G401 (cell line): ENCODE data around the gene SERPINA6. TPM values are rescaled to one million over a fixed set of nuclear protein-coding genes. Genes with fewer than 3 reads are reported as not detected.
"Not testable (repeated sequence)": the region's sequence is repeated elsewhere in the genome, so short reads cannot be mapped to it uniquely, and the experiment has no call there.

ENCODE experiments used
- DNase-seq: peaks from one replicate; pipeline ENCODE4 v3.0.0-alpha.2; 2015; ENCODE audit warnings: low spot score
- in situ Hi-C: cut with HindIII; loops from 2 replicates; pipeline ENCODE4 v1.10.0; 2016; ENCODE audit warnings: low sequenced_read_pairs, mixed read lengths
- total RNA-seq: library from RNA; depleted of rRNA; stranded (reverse); fragments of >200 nt; shearing (Covaris generic); gene quantifications from 2 replicates; pipeline ENCODE4 v1.2.3, GENCODE V29; 2014; rRNA removed

SERPINA6 gene
- total RNA-seq, 1 experiment from 2014 or later: not detected

DNA sequence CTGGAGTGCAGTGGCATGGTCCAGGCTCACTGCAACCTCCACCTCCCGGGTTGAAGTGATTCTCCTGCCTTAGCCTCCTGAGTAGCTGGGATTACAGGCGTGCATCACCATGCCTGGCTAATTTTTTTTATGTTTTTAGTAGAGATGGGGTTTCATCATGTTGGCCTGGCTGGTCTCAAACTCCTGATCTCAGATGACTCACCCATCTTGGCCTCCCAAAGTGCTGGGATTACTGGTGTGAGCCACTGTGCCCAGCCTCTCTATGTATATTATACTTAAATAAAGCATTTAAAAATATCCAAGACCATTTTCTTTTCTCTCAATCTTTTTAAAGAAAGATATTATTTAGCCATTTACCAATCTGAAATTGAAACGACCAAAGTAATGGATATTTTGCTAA is 58.9 kb downstream of the SERPINA6 start:
- DNase-seq, in situ Hi-C loops: not testable (repeated sequence)

Other genes starting within 250 kb of the SERPINA6 start
- gene DDX24, start 242.1 kb downstream of the SERPINA6 start, total RNA-seq: 98.8 and 145 TPM in 2 replicates
- gene IFI27L1, start 242.0 kb downstream of the SERPINA6 start, total RNA-seq: 7.9 and 20.6 TPM in 2 replicates
- not detected in 2 replicates for gene IFI27, start 212.6 kb downstream of the SERPINA6 start, total RNA-seq
- 92.3 and 158 TPM in 2 replicates for gene IFI27L2, start 193.7 kb downstream of the SERPINA6 start, total RNA-seq
- 2.1 and 4.7 TPM in 2 replicates for gene PPP4R4, start 149.0 kb downstream of the SERPINA6 start, total RNA-seq
- not detected in 2 replicates for gene SERPINA10, start 30.1 kb downstream of the SERPINA6 start, total RNA-seq
- gene SERPINA2, start 43.4 kb upstream of the SERPINA6 start, total RNA-seq: not detected in 2 replicates
- gene SERPINA1, start 65.3 kb upstream of the SERPINA6 start, total RNA-seq: not detected in 2 replicates
- not detected in 2 replicates for gene SERPINA11, start 129.5 kb upstream of the SERPINA6 start, total RNA-seq
- gene SERPINA9, start 152.9 kb upstream of the SERPINA6 start, total RNA-seq: not detected in 2 replicates
- gene SERPINA12, start 186.1 kb upstream of the SERPINA6 start, total RNA-seq: not detected in 2 replicates
- not detected in 2 replicates for gene SERPINA4, start 238.1 kb upstream of the SERPINA6 start, total RNA-seq